ENCODE results near the gene TOR1A.

The TOR1A gene

GRCh38 chr9:129863059-129863690 is 39.2 kb upstream of the TOR1A start:
- H3K36me3 Mint-ChIP-seq (ENCODE audit: insufficient read depth) = peaks cover 39% of the 10 kb centered on the region
- DNase-seq (ENCODE audit: low spot score in 2 of 2) (peak; percentile 48 to 67), ATAC-seq (replicated peaks; ENCODE audit: extremely low read depth, poor library complexity, severe bottlenecking) (peak; percentile 87)
- no peaks in the 10 kb centered on the region for H3K9me3 Mint-ChIP-seq
- peaks cover 49% of the 10 kb centered on the region for H3K4me1 Mint-ChIP-seq
- peak overlapping the region; percentile 90 for H3K27ac Mint-ChIP-seq (ENCODE audit: low read depth)
- H3K27me3 Mint-ChIP-seq = no peaks in the 10 kb centered on the region
- peak overlapping the region; percentile 71 for H3K4me3 Mint-ChIP-seq

GRCh38 chr9:129861447-129861827 is 37.5 kb upstream of the TOR1A start:
- Mint-ChIP-seq H3K4me3 (peak overlapping the region; percentile 71), H3K36me3 (ENCODE audit: insufficient read depth) (peaks cover 39% of the 10 kb centered on the region), H3K27ac (ENCODE audit: low read depth) (no peak overlapping the region), H3K9me3 (no peaks in the 10 kb centered on the region), H3K27me3 (no peaks in the 10 kb centered on the region), H3K4me1 (peaks cover 33% of the 10 kb centered on the region)
- no peak for ATAC-seq (replicated peaks; ENCODE audit: extremely low read depth, poor library complexity, severe bottlenecking)
- no peak for DNase-seq (ENCODE audit: low spot score in 2 of 2)

GRCh38 chr9:129860653-129861446 is 36.9 kb upstream of the TOR1A start:
- H3K4me3 Mint-ChIP-seq = no peak overlapping the region
- no peaks in the 10 kb centered on the region for H3K9me3 Mint-ChIP-seq
- no peak overlapping the region for H3K27ac Mint-ChIP-seq (ENCODE audit: low read depth)
- peaks cover 40% of the 10 kb centered on the region for H3K36me3 Mint-ChIP-seq (ENCODE audit: insufficient read depth)
- no peak for ATAC-seq (replicated peaks; ENCODE audit: extremely low read depth, poor library complexity, severe bottlenecking)
- H3K4me1 Mint-ChIP-seq = peaks cover 27% of the 10 kb centered on the region
- H3K27me3 Mint-ChIP-seq = no peaks in the 10 kb centered on the region
- no peak for DNase-seq (ENCODE audit: low spot score in 2 of 2)

- Mint-ChIP-seq H3K27me3 (no peaks in the 10 kb centered on the region), H3K27ac (ENCODE audit: low read depth) (no peak overlapping the region), H3K9me3 (no peaks in the 10 kb centered on the region), H3K4me1 (peaks cover 38% of the 10 kb centered on the region), H3K4me3 (no peak overlapping the region), H3K36me3 (ENCODE audit: insufficient read depth) (peaks cover 41% of the 10 kb centered on the region)
- DNase-seq (ENCODE audit: low spot score in 2 of 2) (no peak), ATAC-seq (replicated peaks; ENCODE audit: extremely low read depth, poor library complexity, severe bottlenecking) (no peak)
Observed at GRCh38 chr9:129858167-129858962, 34.4 kb upstream of the TOR1A start.

- H3K4me1 Mint-ChIP-seq = peaks cover 35% of the 10 kb centered on the region
- H3K27ac Mint-ChIP-seq (ENCODE audit: low read depth) = no peak overlapping the region
- H3K36me3 Mint-ChIP-seq (ENCODE audit: insufficient read depth) = peaks cover 41% of the 10 kb centered on the region
- ATAC-seq (replicated peaks; ENCODE audit: extremely low read depth, poor library complexity, severe bottlenecking) (no peak), DNase-seq (ENCODE audit: low spot score in 2 of 2) (no peak)
- H3K9me3 Mint-ChIP-seq = no peaks in the 10 kb centered on the region
- H3K4me3 Mint-ChIP-seq = no peak overlapping the region
- H3K27me3 Mint-ChIP-seq = no peaks in the 10 kb centered on the region
Observed at GRCh38 chr9:129857207-129857606, 33.3 kb upstream of the TOR1A start.

- DNase-seq (ENCODE audit: low spot score in 2 of 2) (no peak), ATAC-seq (replicated peaks; ENCODE audit: extremely low read depth, poor library complexity, severe bottlenecking) (peak; percentile 80)
- Mint-ChIP-seq H3K27ac (ENCODE audit: low read depth) (peak overlapping the region; percentile 51), H3K9me3 (no peaks in the 10 kb centered on the region), H3K4me1 (peaks cover 32% of the 10 kb centered on the region), H3K36me3 (ENCODE audit: insufficient read depth) (peaks cover 48% of the 10 kb centered on the region), H3K27me3 (no peaks in the 10 kb centered on the region), H3K4me3 (peak overlapping the region; percentile 62)
Observed at GRCh38 chr9:129854588-129855110, 30.7 kb upstream of the TOR1A start.

- ATAC-seq (replicated peaks; ENCODE audit: extremely low read depth, poor library complexity, severe bottlenecking) = no peak
- DNase-seq (ENCODE audit: low spot score in 2 of 2) = no peak
- Mint-ChIP-seq H3K4me1 (peaks cover 34% of the 10 kb centered on the region), H3K4me3 (peak overlapping the region; percentile 62), H3K9me3 (no peaks in the 10 kb centered on the region), H3K36me3 (ENCODE audit: insufficient read depth) (peaks cover 46% of the 10 kb centered on the region), H3K27ac (ENCODE audit: low read depth) (peak overlapping the region; percentile 51), H3K27me3 (no peaks in the 10 kb centered on the region)
Observed at GRCh38 chr9:129853614-129854013, 29.7 kb upstream of the TOR1A start.

- DNase-seq (ENCODE audit: low spot score in 2 of 2) (no peak), ATAC-seq (replicated peaks; ENCODE audit: extremely low read depth, poor library complexity, severe bottlenecking) (no peak)
- no peak overlapping the region for H3K27ac Mint-ChIP-seq (ENCODE audit: low read depth)
- peaks cover 34% of the 10 kb centered on the region for H3K4me1 Mint-ChIP-seq
- H3K27me3 Mint-ChIP-seq = no peaks in the 10 kb centered on the region
- no peaks in the 10 kb centered on the region for H3K9me3 Mint-ChIP-seq
- H3K4me3 Mint-ChIP-seq = no peak overlapping the region
- H3K36me3 Mint-ChIP-seq (ENCODE audit: insufficient read depth) = peaks cover 44% of the 10 kb centered on the region
Observed at GRCh38 chr9:129852579-129852978, 28.6 kb upstream of the TOR1A start.

GRCh38 chr9:129851821-129852220 is 27.9 kb upstream of the TOR1A start:
- ATAC-seq (replicated peaks; ENCODE audit: extremely low read depth, poor library complexity, severe bottlenecking) = no peak
- Mint-ChIP-seq H3K4me1 (peaks cover 34% of the 10 kb centered on the region), H3K9me3 (no peaks in the 10 kb centered on the region), H3K36me3 (ENCODE audit: insufficient read depth) (peaks cover 40% of the 10 kb centered on the region), H3K27ac (ENCODE audit: low read depth) (no peak overlapping the region), H3K4me3 (no peak overlapping the region), H3K27me3 (no peaks in the 10 kb centered on the region)
- DNase-seq (ENCODE audit: low spot score in 2 of 2) = no peak

- DNase-seq (ENCODE audit: low spot score in 2 of 2) (no peak), ATAC-seq (replicated peaks; ENCODE audit: extremely low read depth, poor library complexity, severe bottlenecking) (no peak)
- Mint-ChIP-seq H3K9me3 (no peaks in the 10 kb centered on the region), H3K4me1 (peaks cover 34% of the 10 kb centered on the region), H3K4me3 (no peak overlapping the region), H3K27me3 (no peaks in the 10 kb centered on the region), H3K36me3 (ENCODE audit: insufficient read depth) (peaks cover 38% of the 10 kb centered on the region), H3K27ac (ENCODE audit: low read depth) (no peak overlapping the region)
Observed at GRCh38 chr9:129850821-129851550, 27.1 kb upstream of the TOR1A start.

GRCh38 chr9:129849901-129850300 is 26.0 kb upstream of the TOR1A start:
- no peak overlapping the region for H3K4me3 Mint-ChIP-seq
- H3K27ac Mint-ChIP-seq (ENCODE audit: low read depth) = no peak overlapping the region
- no peaks in the 10 kb centered on the region for H3K9me3 Mint-ChIP-seq
- H3K27me3 Mint-ChIP-seq = no peaks in the 10 kb centered on the region
- no peak for DNase-seq (ENCODE audit: low spot score in 2 of 2)
- no peak for ATAC-seq (replicated peaks; ENCODE audit: extremely low read depth, poor library complexity, severe bottlenecking)
- peaks cover 37% of the 10 kb centered on the region for H3K36me3 Mint-ChIP-seq (ENCODE audit: insufficient read depth)
- H3K4me1 Mint-ChIP-seq = peaks cover 30% of the 10 kb centered on the region
